GM20000 (cell line): ENCODE measurements around the gene NKAIN2.
"Not testable (repeated sequence)": the region's sequence is repeated elsewhere in the genome, so short reads cannot be mapped to it uniquely, and the experiment has no call there.

Experiments used
- DNase-seq: peaks from one replicate; pipeline ENCODE4 v3.0.0; 2012; ENCODE audit warnings: low spot score
- CTCF ChIP-seq: IDR thresholded peaks from 2 replicates; pipeline ENCODE4 v1.5.1; 2012; ENCODE audit warnings: mild to moderate bottlenecking, control low read depth; ENCODE audit errors: extremely low read depth, missing control alignments

Gene NKAIN2

GRCh38 chr6:124371974-124372475 is 568.4 kb downstream of the NKAIN2 start:
- TF ChIP-seq CTCF = no peak
- no peak for DNase-seq

DNA sequence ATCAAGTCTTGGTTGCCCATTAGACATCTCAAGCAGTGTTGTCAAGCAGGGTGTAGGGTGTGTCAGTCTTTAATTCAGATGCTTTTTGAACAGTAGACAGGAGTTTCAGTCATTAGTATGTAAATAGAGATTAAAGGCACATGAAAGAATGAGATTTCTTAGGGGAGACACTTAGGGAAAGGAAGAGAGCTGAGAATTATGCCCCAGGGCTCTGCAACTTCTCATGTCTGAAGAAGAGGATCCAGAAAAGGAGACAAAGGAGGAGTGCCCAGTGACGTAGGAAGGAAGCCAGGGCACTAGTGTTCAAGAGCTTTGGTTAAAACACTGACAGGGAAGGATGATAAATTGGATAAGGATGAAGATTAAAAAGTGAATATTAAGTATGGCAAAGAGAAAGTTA is 569.7 kb downstream of the NKAIN2 start:
- DNase-seq = no peak
- TF ChIP-seq CTCF = no peak

DNA sequence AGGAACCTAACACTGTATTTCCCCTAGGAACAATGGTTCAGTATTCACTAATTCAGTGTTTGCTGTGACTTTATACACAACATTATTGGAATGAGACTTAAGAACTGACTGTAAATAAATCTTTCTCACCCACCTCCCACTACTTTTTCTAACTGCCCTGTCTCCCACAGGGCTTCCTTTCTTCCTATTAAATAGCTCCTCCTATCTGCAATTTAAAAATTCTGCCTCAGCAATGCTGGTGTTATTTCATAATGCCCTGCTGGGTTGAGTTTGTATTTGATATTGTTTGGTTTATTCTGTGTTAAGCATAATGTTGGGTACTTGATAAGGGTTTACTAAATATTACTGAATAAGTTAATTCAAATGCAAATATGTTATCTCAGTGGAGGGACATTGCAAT is 585.5 kb downstream of the NKAIN2 start:
- no peak for DNase-seq
- TF ChIP-seq CTCF = no peak

DNA sequence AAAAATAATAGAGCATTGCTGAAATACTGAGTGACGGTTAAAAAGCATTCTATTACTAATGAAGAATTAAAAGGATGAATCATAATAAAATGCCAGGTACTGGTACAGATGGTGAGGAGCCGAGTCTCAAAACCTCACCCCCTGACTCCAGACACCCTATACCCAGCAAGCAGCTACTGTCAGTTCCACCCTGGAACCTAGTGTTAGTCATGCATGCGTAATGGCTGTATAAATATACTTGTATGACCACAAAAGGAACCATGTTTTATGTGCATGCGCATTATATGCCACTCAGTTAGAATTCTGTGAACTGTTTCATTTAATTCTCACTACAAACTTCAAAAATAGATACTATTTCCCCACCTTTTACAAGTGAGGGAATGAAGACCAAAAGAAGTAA is 589.9 kb downstream of the NKAIN2 start:
- no peak for TF ChIP-seq CTCF
- no peak for DNase-seq

DNA sequence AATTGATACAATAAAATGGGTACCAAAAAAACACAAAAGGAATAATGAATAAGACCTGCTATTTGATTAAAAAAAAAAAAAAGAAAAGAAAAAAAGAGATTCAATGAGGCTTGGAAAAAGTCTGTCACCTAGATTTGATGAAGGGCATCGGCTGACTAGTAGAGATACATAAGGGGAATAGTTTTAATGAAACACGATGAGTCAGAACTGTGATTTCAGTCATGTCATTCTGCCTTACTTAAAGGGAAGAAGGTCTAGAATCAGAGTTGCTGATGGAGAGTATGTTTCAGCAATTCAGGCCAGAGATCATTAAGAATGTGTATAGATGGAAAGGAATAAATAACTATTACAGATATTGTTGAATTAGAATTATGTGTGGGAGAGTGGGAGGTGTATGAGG is 592.7 kb downstream of the NKAIN2 start:
- no peak for TF ChIP-seq CTCF
- DNase-seq = no peak

- no peak for DNase-seq
- no peak for TF ChIP-seq CTCF
Observed at GRCh38 chr6:124400261-124400999, 596.8 kb downstream of the NKAIN2 start.

- not testable (repeated sequence) for DNase-seq
Observed at GRCh38 chr6:124410425-124410824, 606.8 kb downstream of the NKAIN2 start.

DNA sequence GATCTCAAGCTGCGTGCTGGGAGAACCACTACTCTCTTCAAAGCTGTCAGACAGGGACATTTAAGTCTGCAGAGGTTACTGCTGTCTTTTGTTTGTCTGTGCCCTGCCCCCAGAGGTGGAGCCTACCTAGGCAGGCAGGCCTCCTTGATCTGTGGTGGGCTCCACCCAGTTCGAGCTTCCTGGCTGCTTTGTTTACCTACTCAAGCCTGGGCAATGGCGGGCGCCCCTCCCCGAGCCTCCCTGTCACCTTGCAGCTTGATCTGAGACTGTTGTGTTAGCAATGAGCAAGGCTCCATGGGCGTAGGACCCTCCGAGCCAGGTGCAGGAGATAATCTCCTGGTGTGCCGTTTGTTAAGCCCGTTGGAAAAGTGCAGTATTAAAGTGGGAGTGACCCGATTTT is 609.0 kb downstream of the NKAIN2 start:
- DNase-seq = not testable (repeated sequence)
